Stimulated activated CD4-positive, alpha-beta T cell treated with anti-CD3 and anti-CD28 coated beads, Interleukin-15, amount 100 ng/mL, for 1 hour (primary cell): Measurements from ENCODE around the gene UNK.
"Not testable (repeated sequence)": the region's sequence is repeated elsewhere in the genome, so short reads cannot be mapped to it uniquely, and the experiment has no call there.

ENCODE experiments used
- DNase-seq, 2 donors: peaks; one replicate each; pipeline ENCODE4 v3.0.0-alpha.2; 2020; ENCODE audit warnings: low read depth in 1 of 2, low spot score in 1 of 2

The UNK gene

GRCh38 chr17:75795820-75796607, 11.4 kb downstream of the UNK start:
- no peak for DNase-seq

DNA sequence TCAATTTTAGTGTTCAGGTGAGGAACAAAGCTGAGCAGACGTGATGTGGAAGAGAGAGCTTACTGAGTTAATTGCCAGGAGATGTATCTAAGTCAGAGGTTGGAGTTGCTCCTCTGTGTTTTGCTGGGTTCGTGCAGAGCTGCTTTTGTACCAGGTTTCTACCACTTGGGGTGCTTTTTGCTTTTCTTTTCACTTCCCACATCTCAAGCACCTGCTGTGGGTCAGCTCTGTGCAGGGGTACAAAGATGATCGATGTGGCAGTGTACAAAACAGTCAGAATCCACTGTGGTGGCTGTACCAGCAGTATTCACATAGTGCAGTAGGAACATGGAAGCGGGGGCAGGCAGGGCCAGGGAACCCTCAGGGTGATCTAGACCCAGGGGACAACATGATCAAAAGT, 14.8 kb downstream of the UNK start:
- DNase-seq, result no peak

DNA sequence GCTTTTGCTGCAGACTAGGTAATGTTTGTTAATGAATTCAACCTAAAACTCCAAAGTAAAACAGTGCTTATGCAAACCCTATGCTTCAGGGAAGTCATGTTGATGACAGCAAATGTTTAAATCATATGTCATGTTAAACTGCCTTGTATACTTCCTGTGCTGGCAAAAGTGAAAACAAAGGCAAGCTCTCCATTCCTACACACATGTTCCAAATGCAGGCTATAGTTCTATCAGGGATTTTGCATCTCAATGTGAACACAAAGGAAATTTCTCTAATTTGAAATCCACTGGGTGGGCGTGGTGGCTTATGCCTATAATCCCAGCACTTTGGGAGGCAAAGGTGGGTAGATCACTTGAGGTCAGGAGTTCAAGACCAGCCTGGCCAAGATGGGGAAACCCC, 19.3 kb downstream of the UNK start:
- DNase-seq, result no peak

DNA sequence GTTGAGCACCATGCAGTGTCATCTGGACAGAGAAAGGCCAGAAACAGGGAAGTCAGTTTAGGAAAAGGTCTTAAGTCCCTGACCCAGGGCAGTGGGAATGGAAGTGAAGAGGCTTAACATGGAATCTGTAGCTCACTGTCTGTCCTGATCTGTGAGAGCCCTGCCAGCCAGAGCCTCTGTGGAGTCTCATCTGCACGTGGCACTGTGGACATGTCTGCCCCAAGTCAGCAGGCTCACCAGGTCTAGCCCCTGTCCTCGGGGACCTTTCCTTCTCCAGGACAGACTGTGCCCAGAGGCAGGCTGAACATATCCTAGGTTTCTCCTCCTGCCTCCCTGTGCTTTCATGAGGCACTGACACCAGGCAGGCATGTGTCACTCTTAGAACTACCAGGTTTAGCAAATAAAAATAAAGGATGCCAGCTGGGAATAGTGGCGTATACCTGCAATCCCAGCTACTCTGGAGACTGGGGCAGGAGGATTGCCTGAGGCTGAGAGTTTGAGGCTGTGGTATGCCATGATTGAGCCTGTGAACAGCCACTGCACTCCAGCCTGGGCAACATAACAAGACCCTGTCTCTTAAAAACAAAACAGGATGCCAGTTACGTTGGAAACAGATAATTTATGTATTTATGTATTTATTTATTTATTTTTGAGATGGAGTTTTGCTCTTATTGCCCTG, 22.4 kb downstream of the UNK start:
- DNase-seq, result no peak

- DNase-seq, result no peak
These were observed 23.3 kb downstream of the UNK start for GRCh38 chr17:75807861-75808260.

GRCh38 chr17:75808549-75808904, 23.9 kb downstream of the UNK start:
- DNase-seq, result no peak

- DNase-seq, result no peak
These were observed 24.5 kb downstream of the UNK start for GRCh38 chr17:75808905-75809621.

GRCh38 chr17:75809631-75810111, 25.1 kb downstream of the UNK start:
- DNase-seq, result no peak

DNA sequence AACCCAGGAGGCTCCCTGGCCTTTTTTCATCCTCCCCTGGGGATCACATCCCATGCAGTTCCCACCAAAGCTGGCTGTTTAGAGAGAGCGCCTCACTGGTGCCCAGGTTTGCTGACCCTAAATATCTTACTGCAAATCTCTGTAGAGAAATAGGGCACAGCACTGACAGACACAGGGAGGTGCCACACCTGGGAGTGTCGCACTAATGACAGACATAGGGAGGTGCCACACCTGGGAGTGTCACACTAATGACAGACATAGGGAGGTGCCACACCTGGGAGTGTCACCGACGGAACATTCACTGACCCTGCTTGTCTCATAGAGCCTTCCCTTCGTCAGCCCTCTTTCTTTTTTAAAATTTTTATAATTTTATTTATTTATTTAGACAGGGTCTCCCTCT, 25.6 kb downstream of the UNK start:
- DNase-seq, result no peak

GRCh38 chr17:75810756-75811155, 26.1 kb downstream of the UNK start:
- not testable (repeated sequence) for DNase-seq

DNA sequence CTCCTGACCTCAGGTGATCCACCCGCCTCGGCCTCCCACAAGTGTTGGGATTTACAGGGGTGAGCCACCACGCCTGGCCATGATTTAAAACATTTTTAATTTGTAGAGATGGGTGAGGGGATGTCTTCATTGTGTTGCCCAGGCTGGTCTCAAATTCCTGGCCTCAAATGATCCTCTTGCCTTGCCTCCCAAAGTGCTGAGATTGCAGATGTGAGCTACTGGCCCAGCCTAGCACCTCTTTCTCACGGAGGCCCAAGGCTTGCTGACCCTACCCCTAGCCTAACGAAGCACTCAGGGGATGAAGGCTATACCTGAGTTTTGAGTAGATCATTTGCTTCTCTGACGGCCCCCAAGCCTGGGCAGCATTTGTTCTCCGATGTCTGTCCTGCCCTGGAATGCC, 26.6 kb downstream of the UNK start:
- DNase-seq, result no peak

GRCh38 chr17:75812096-75813013, 27.7 kb downstream of the UNK start:
- DNase-seq, result no peak

DNA sequence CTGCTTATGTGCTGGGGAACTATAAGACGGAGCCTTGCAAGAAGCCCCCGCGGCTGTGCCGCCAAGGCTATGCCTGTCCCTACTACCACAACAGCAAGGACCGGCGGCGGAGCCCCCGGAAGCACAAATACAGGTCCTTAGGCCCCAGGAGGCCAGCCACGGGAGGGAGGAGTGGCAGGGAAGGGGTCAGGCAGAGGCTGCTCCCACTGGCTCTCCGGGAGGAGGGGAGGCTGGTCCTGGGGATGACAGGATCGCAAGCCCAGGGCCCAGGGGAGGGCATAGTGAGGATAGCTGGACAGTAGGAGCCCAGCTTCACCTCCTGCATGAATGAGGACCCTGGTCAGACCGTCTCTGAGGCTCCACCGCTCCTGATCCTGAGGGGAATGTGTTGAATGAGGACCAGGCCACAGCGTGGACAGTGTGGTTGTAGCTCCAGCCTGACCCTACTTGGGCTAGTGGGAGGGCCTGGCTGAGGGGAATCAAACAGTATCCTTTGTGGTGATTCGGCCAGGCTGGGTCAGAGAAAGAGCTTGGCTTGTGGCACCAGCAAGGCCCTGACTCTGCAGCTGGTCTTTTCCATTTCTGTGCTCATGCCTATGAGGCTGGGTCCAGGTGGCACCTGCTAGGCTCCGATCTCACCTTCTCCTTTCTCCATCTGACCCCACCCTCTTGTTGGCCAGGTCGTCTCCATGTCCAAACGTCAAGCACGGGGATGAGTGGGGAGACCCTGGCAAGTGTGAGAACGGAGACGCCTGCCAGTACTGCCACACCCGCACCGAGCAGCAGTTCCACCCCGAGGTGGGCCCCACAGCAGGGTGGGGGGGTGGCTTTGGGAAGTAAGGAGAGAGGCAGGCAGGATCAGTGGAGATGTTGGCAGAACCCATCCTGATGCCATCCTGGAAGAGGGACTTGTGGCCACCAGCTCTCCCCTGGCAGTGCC, 28.7 kb downstream of the UNK start:
- no peak for DNase-seq

- DNase-seq, result no peak
These were observed 29.4 kb downstream of the UNK start for GRCh38 chr17:75814021-75814395.

- DNase-seq, result no peak
These were observed 30.3 kb downstream of the UNK start for GRCh38 chr17:75814900-75815373.

- DNase-seq, result no peak
These were observed 30.8 kb downstream of the UNK start for GRCh38 chr17:75815399-75815798.

DNA sequence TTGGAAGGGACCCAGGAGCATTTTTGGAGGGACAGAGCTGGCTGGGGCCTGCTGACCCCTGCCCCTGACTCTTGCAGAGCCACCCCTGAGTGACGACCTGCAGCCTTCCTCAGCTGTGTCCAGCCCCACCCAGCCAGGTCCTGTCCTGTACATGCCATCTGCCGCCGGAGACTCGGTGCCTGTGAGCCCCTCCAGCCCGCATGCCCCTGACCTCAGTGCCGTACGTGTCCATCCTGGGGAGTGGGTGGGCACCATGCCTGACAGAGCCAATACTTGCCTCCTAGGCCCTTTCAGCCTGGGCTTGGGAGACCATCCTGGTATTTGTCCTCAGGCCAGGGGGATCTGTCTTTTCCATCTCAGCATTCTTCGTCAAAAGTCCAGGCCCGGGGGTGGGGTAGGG, 32.1 kb downstream of the UNK start:
- DNase-seq, result no peak

DNA sequence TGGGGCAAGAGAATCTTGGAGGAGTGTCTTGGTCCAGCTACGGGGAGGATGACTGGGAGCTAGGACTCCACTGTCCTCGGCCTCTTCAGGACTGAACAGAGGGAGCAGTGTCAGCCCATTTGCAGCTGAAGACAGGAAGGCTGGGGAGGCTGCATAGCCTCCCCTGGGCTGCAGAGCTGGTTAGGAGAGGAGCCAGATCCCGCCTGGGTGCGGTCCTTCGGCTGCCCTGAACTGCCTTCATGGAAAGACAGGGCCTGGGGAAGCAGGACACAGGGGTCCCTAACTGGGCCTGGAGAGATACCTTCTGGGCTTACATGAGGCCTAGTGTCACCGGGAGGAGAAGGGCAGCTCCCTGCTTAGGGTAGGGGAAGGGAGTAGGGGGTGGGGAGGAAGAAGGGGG, 33.0 kb downstream of the UNK start:
- DNase-seq, result no peak

DNA sequence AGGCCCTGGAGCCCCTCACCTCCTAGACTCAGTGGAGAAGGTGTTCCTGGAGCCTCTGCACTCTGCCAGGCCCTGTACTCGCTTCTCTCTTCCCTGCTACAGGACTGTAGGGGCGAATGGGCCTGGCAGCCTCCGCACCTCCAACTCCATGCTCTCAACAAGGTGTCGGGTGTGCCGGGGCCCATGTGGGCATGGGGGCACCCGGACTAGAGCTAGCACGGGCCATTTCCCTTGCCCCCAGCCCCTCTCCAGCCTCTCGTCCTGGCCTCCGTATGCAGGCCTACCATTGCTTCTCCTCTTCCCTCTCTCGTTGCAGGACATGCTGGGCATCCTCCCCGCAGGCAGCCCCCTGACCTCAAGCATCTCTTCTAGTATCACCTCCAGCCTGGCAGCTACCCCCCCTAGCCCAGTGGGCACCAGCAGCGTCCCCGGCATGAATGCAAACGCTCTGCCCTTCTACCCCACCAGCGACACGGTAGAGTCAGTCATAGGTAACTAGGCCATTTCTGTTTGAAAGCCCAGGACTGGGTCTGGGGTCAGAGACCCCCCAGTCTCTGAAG, 33.8 kb downstream of the UNK start:
- no peak for DNase-seq

DNA sequence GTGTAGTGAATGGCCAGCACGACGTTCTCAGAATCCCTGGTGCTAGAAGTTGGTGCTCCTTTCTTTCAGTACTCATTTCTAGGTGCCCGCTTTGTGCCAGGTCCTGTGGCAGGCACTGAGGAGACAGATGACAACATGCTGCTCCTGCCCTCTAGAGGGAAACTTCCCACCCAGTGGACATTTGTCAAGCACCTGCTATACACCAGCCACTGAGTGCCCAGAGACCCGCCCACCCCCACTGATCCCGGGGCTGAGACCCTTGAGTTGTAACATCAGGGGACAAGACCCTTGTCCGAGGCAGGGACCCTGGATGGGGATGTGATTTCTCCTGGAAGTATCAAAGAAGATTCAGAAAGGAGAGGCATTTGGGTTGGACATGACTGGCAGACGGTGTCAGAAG, 34.5 kb downstream of the UNK start:
- no peak for DNase-seq
